GM10266 (cell line): ENCODE measurements around the gene SYTL2.
"Not testable (repeated sequence)": the region's sequence is repeated elsewhere in the genome, so short reads cannot be mapped to it uniquely, and the experiment has no call there.

Source experiments
- DNase-seq: peaks from one replicate; pipeline ENCODE4 v3.0.0; 2012; ENCODE audit errors: extremely low spot score
- TF ChIP-seq, protein P1 (sequence below): IDR thresholded peaks from 2 replicates; pipeline ENCODE4 v1.5.1; 2012; ENCODE audit warnings: mild to moderate bottlenecking, low read depth; ENCODE audit not compliant: control insufficient read depth, insufficient read depth; ENCODE audit errors: missing control alignments

Gene SYTL2

DNA sequence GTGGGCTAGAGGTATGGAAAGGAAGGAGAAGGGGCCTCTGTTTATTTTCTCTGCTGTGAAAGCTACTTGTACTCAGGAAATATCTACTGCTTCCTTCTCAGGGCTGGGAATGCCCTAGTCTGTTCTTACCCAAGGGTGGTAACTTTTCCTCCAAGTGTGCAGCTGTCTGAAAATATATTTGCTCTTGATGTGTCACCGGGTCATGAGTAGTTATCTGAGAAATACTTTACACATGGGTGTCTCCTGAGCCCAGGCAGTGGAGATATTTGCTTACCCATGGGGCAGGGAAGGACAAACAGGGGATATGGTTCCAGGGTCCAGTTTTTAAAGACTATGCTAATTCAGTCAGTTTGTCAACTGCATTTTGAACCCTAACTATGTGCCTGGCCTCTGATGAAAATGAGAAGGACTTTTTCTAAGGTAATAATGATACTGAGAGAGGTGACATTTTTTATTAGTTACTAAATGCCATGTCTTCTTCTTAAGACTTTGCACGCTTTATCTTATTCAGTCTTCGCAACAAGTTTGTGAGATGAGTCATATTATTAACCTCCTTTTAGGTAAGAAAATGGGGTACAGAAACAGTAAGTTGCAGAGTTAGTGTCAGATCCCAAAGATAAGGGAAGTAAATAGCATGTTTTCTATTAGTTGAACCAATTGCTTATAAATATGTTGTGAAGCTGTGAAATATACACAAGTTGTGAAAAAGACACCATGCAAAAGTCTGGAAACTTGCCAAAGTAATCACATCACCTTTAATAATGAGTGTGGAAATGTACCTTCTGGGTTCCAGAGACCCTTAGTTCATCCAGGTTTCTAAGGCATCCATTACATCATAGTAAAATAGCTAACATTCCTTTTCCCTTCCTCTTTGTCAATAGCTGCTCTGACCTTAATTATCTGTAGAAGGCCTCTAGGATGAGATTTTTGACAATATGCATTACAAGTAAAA is 22.9 kb downstream of the SYTL2 start:
- TF ChIP-seq, protein P1, sequence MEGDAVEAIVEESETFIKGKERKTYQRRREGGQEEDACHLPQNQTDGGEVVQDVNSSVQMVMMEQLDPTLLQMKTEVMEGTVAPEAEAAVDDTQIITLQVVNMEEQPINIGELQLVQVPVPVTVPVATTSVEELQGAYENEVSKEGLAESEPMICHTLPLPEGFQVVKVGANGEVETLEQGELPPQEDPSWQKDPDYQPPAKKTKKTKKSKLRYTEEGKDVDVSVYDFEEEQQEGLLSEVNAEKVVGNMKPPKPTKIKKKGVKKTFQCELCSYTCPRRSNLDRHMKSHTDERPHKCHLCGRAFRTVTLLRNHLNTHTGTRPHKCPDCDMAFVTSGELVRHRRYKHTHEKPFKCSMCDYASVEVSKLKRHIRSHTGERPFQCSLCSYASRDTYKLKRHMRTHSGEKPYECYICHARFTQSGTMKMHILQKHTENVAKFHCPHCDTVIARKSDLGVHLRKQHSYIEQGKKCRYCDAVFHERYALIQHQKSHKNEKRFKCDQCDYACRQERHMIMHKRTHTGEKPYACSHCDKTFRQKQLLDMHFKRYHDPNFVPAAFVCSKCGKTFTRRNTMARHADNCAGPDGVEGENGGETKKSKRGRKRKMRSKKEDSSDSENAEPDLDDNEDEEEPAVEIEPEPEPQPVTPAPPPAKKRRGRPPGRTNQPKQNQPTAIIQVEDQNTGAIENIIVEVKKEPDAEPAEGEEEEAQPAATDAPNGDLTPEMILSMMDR = no peak
- DNase-seq = no peak

DNA sequence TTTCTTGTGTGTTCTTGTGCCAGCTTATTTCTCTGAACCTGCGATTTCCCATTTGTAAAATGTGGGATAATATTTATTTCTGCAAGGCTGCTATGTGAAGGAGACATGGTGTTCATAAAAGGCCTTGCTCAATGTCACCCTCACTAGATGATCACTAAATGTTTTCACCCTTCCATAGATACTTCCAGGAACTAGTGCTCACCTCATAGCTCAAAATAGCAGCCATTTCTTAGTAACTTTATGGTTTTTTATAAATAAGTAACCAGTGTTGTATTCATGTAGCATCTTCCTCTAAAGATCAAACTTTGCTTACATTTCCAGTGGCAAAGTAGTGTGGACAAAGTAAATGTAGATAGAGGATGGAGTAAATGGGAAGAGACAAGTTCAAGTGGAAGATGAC is 23.8 kb downstream of the SYTL2 start:
- no peak for DNase-seq

DNA sequence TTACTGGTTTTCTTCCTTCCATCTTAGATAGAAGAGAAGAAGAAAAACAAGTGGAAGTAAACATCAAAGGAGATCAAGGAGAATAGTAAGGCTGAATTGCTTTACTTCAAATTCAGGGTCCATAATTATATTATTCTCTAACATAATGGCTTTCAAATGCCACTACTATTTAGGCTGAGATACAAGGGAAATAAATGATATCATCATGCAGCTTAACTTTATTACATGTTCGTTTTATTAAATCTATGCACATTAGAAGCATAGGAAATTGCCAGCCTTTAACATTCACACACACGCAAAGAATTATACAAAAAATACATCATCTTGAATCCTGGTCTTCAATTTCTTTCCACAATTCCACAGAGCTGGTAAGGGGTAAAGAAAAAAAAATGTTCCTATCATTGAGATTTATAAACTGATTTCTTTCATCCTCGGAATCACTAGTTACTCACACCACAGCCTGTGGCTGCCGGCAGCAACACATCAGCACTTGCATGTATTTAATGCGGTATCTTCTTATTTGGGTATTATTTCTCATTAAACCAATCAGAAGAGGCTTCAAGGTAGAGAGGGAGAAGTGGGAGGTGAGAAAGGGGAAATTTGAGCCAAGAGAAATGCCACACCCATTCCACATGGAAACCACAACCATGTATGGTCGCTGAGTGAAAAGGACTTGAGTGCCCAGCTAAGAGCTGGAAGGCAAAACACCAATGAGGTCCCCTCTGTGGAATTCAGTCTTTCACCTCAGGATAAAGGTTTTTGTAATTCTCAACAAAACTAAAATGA is 26.3 kb downstream of the SYTL2 start:
- TF ChIP-seq, protein P1 = no peak
- no peak for DNase-seq

More for the DNA sequence above, 23.8 kb downstream of the SYTL2 start:
- TF ChIP-seq, protein P1 = no peak

DNA sequence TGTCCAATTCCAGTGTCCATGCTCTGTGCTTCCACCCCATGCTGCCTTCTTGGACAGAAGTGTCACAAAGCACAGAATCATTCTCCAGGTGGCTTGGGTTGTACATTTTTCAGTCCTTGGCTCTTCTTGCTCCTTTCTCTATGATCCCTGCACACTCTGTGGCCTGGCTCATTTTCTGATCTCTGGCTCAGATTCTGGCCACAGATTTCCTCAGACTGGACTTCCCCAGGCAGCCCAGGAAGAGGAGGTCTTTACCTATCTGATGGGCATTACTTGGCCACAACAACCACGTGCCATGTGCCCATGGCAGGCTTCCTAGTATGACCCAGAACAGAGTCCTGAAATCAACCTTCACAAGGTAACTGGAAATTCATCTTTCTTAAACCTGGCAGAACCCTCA is 27.2 kb downstream of the SYTL2 start:
- no peak for DNase-seq
- TF ChIP-seq, protein P1 = no peak

DNA sequence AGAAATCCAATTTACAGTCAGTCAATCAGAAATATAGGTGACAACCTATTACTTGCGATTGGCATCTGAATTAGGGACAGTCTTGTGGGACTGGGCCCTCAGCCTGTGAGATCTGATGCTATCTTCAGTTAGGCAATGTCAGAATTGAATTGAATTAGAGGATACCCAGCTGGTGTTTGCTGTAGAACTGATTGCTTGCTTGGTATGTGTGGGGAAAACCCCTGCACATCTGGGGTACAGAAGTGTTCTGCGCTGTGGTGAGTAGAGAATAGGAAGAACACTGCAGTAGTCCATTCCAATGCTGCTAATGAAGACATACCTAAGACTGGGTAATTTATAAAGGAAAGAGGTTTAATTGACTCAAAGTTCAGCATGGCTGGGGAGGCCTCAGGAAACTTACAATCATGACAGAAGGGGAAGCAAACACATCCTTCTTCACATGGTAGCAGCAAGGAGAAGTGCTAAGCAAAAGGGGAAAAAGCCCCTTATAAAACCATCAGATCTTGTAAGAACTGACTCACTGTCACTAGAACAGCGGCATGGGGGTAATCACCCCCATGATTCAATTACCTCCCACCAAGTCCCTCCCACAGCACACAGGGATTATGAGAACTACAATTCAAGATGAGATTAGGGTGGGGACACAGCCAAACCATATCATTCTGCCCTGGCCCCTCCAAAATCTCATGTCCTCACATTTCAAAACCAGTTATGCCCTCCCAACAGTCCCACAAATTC is 30.0 kb downstream of the SYTL2 start:
- DNase-seq = not testable (repeated sequence)

DNA sequence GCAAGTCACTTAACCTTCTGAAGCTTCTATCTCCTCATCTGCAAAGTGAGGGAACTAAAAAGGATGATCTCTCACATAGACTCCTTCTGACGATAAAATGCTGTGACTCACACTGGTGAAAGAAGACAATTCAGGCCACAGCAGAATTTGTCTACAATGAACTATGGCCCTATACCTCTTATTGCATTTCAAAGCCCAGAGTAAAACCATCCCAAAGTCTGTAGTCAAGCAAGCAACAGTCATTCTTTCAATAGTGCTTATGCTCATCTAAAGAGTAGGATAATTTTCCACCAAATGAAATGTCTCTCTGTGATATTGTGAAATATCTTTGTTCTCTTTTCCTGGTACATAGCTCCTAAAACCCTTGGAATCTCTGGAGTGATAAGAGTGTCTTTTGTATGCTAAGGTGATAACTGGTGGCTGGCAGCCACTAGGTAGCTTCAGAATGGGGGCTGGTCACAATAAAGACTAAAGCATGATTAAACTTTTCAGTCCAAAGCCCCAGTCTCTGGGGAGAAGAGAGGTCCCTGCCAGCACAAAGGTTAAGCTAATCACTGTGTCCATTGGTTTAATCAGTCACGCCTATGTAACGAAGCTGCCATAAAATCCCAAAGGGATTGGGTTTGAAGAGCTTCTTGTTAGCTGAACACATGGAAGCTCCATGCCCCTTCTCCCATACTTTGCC is 30.8 kb downstream of the SYTL2 start:
- DNase-seq = no peak

DNA sequence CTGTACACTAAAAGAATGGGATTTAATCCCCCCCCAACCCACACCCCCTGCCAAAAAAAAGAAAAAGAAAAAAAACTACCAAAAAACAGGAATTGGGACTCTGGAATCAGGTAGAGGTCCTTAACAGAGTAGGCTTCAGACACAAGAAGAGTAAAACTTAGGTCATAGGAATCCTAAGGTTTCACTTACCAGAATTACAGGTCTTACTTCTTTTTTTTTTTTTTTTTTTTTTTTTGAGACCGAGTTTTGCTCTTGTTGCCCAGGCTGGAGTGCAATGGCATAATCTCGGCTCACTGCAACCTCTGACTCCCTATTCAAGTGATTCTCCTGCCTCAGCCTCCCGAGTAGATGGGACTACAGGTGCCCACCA is 33.4 kb downstream of the SYTL2 start:
- not testable (repeated sequence) for DNase-seq

More for the DNA sequence above, 30.8 kb downstream of the SYTL2 start:
- TF ChIP-seq, protein P1 = no peak
